ENCODE data around the gene GAS5. TPM values are rescaled to one million over a fixed set of nuclear protein-coding genes. Genes with fewer than 3 reads are reported as not detected.

The GAS5 gene
- total RNA-seq, 1 donor from 2014 or later = 549 TPM

DNA sequence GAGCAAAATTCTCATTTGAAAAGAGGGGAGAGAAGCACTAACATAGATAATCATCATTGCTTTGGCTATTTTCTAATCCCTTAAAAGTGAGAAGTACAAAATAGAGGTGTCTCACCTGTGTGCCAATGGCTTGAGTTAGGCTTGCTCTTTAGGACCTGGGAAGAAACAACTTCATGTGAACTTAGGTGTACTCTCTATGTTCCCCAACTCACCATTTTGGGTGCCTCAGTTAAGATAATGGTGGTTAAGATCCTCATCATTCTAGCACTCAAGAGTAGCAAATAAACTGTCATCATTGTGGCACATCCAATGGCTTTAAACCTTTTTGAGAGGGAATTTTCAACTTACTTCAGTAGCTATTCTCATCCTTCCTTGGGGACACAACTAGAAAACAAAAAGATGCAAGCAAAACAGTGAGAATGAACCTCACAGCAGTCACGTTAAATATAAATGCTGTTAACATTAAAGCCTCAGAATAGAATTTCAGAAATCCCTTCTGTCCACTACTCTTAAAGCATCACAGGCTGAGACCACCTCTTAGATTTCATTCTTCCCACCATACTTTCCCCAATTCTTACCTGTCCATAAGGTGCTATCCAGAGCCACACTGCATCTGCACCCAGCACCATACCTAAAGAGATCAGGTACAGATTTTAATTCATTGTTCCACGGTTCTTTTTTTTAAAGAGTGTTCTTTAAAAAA lies 1.2 kb downstream of the GAS5 start:
- H3K4me1 Mint-ChIP-seq (ENCODE audit: unreplicated experiment) = peaks cover 40% of the 10 kb centered on the region
- TF ChIP-seq, protein P1, sequence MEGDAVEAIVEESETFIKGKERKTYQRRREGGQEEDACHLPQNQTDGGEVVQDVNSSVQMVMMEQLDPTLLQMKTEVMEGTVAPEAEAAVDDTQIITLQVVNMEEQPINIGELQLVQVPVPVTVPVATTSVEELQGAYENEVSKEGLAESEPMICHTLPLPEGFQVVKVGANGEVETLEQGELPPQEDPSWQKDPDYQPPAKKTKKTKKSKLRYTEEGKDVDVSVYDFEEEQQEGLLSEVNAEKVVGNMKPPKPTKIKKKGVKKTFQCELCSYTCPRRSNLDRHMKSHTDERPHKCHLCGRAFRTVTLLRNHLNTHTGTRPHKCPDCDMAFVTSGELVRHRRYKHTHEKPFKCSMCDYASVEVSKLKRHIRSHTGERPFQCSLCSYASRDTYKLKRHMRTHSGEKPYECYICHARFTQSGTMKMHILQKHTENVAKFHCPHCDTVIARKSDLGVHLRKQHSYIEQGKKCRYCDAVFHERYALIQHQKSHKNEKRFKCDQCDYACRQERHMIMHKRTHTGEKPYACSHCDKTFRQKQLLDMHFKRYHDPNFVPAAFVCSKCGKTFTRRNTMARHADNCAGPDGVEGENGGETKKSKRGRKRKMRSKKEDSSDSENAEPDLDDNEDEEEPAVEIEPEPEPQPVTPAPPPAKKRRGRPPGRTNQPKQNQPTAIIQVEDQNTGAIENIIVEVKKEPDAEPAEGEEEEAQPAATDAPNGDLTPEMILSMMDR (IDR thresholded peaks at IDR 0.05) = no peak
- peaks cover 47% of the 10 kb centered on the region for H3K36me3 Mint-ChIP-seq (ENCODE audit: unreplicated experiment)
- H3K9me3 Mint-ChIP-seq (ENCODE audit: unreplicated experiment) = no peaks in the 10 kb centered on the region
- DNase-seq (ENCODE audit: extremely low spot score, unreplicated experiment) = no peak
- H3K4me3 Mint-ChIP-seq (ENCODE audit: unreplicated experiment) = peak overlapping the region; percentile 87
- H3K27ac Mint-ChIP-seq (ENCODE audit: unreplicated experiment) = peak overlapping the region; percentile 92
- no peaks in the 10 kb centered on the region for H3K27me3 Mint-ChIP-seq (ENCODE audit: unreplicated experiment)

DNA sequence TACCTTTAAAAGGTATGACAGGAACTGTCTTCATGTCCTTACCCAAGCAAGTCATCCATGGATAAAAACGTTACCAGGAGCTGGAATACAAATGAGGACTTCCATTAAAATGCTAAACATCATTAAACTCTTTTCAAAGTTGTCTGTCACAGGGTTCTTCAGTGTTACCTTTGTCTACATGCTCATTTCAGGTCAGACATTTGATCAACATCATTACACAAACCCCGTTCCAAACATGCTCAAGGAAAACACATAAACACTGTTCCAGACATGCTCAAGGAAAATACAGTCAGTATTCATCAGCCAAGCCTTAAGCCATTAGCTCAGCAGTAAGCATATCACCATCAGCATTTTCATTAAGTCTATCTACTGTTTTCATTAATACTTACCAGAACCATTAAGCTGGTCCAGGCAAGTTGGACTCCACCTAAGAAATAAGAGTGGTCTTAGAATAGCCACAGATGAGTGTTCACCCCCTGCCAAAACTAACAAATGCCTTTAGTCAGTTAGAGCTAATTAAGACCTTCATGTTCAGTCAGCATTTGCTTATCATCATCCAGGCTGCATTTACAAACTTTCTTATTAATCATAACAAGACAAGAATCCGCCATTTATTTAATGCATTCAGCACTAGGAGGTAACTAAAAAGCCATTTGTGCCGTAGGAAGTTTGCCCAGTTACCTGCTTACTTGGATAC lies 2.2 kb downstream of the GAS5 start:
- DNase-seq (ENCODE audit: extremely low spot score, unreplicated experiment) = no peak
- peaks cover 35% of the 10 kb centered on the region for H3K4me1 Mint-ChIP-seq (ENCODE audit: unreplicated experiment)
- H3K27me3 Mint-ChIP-seq (ENCODE audit: unreplicated experiment) = no peaks in the 10 kb centered on the region
- H3K4me3 Mint-ChIP-seq (ENCODE audit: unreplicated experiment) = peak overlapping the region; percentile 87
- TF ChIP-seq, protein P1 (IDR thresholded peaks at IDR 0.05) = no peak
- H3K27ac Mint-ChIP-seq (ENCODE audit: unreplicated experiment) = peak overlapping the region; percentile 92
- H3K36me3 Mint-ChIP-seq (ENCODE audit: unreplicated experiment) = peaks cover 42% of the 10 kb centered on the region
- no peaks in the 10 kb centered on the region for H3K9me3 Mint-ChIP-seq (ENCODE audit: unreplicated experiment)

DNA sequence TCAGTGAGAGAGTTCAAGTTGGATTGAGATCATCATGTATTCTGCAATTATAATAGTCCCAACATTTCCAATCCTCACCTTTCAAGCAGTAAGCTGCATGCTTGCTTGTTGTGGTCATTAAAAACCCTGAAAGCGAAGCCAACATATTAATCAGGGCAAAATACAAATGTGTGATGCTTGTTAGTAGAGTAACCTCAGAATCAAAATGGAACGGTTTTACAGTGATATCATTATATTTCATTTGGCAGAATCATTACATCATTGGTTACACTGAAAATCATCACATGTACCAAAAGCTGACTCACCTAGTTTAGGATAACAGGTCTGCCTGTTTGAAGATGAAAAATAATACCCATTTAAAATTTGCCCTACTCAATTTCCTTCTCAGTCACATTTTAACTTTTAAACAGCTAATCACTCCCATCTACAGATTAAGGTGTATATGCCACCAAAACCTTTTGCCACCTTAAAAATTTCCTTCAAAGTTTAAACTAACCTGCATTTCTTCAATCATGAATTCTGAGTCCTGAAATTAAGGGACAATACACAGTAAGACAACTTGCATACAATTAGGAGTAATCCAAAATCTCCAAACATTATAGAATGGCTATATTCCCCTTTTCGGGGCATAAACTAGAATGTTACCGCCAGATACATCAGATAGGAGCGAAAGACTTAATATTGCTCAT lies 3.5 kb downstream of the GAS5 start:
- TF ChIP-seq, protein P1 (IDR thresholded peaks at IDR 0.05) = no peak
- Mint-ChIP-seq H3K4me1 (ENCODE audit: unreplicated experiment) (peaks cover 30% of the 10 kb centered on the region), H3K4me3 (ENCODE audit: unreplicated experiment) (peak overlapping the region; percentile 54), H3K9me3 (ENCODE audit: unreplicated experiment) (no peaks in the 10 kb centered on the region), H3K36me3 (ENCODE audit: unreplicated experiment) (peaks cover 42% of the 10 kb centered on the region), H3K27ac (ENCODE audit: unreplicated experiment) (peak overlapping the region; percentile 50), H3K27me3 (ENCODE audit: unreplicated experiment) (no peaks in the 10 kb centered on the region)
- no peak for DNase-seq (ENCODE audit: extremely low spot score, unreplicated experiment)

DNA sequence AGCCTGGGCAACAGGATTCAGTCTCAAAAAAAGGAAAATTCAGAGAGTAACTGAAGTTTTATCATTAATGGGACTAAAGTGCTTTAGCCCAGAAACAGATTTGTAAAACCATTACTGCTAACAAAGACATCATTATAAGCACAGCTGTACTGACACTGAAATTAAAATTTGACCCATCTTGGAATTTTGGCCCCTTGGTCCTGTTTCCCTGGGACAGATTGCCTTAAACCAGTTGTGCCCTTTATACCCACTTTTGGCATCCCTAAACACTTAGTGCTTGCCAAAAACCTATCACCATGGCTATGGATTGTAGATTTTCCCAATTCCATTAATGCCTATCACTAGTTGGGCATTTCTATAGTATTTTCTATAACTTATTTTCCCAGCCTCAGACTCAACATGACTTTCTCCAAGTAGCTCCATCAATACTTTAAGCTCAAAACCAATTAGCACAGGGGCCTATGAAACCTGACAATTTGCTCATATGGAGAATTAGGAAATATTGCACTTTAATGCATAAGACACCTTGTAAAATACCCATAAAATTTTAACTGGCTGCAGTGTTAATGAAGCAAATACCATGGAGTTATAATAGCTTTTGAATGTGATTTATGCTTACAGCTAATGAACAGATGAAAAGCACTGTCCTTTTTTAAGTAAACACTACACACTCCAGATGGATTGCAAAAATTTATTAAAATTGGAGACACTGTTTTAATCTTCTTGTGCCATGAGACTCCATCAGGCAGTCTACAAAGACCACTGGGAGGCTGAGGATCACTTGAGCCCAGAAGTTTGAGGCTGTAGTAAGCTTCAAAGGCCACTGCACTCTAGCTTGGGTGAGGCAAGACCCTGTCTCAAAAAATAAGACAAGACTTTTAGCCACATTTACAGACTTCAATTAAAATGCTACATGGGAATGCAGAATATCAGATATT lies 4.3 kb downstream of the GAS5 start:
- Mint-ChIP-seq H3K4me1 (ENCODE audit: unreplicated experiment) (peaks cover 24% of the 10 kb centered on the region), H3K4me3 (ENCODE audit: unreplicated experiment) (no peak overlapping the region), H3K9me3 (ENCODE audit: unreplicated experiment) (no peaks in the 10 kb centered on the region), H3K27me3 (ENCODE audit: unreplicated experiment) (no peaks in the 10 kb centered on the region), H3K27ac (ENCODE audit: unreplicated experiment) (no peak overlapping the region), H3K36me3 (ENCODE audit: unreplicated experiment) (peaks cover 42% of the 10 kb centered on the region)
- TF ChIP-seq, protein P1 (IDR thresholded peaks at IDR 0.05) = no peak
- no peak for DNase-seq (ENCODE audit: extremely low spot score, unreplicated experiment)

Data from osteocyte (in vitro differentiated cells).